Activated T-helper 17 cell treated with anti-CD3 and anti-CD28 coated beads, Interleukin-2, amount 50 U/mL, for 72 hours (primary cell): ENCODE data around the gene DNMT3B. TPM values are rescaled to one million over a fixed set of nuclear protein-coding genes. Genes with fewer than 3 reads are reported as not detected.
"Not testable (repeated sequence)": the region's sequence is repeated elsewhere in the genome, so short reads cannot be mapped to it uniquely, and the experiment has no call there.

ENCODE experiments used
- ATAC-seq: fragments of 150-1000 bp; cut with Tn5 transposase; replicated peaks from 2 replicates; pipeline ENCODE4 v1.10.0; 2021; ENCODE audit warnings: mild to moderate bottlenecking, moderate library complexity
- H3K27ac Mint-ChIP-seq: one replicate; pipeline ENCODE4 v1.8.0; 2022; ENCODE audit warnings: mixed read lengths
- H3K27me3 Mint-ChIP-seq: one replicate; pipeline ENCODE4 v1.8.0; 2022; ENCODE audit warnings: mixed read lengths
- H3K36me3 Mint-ChIP-seq: one replicate; pipeline ENCODE4 v1.8.0; 2022; ENCODE audit warnings: low read depth, mild to moderate bottlenecking, mixed read lengths
- H3K4me1 Mint-ChIP-seq: one replicate; pipeline ENCODE4 v1.8.0; 2022; ENCODE audit warnings: mixed read lengths
- H3K4me3 Mint-ChIP-seq: one replicate; pipeline ENCODE4 v1.8.0; 2022; ENCODE audit warnings: mild to moderate bottlenecking, mixed read lengths
- H3K9me3 Mint-ChIP-seq: one replicate; pipeline ENCODE4 v1.8.0; 2022; ENCODE audit warnings: mixed read lengths
- total RNA-seq, 2 donors: library from RNA; stranded (reverse); gene quantifications; one replicate each; pipeline ENCODE4 v1.2.3, GENCODE V29; 2022

DNMT3B gene
- total RNA-seq, result under 1 TPM; 0.16 to 0.99 TPM

DNA sequence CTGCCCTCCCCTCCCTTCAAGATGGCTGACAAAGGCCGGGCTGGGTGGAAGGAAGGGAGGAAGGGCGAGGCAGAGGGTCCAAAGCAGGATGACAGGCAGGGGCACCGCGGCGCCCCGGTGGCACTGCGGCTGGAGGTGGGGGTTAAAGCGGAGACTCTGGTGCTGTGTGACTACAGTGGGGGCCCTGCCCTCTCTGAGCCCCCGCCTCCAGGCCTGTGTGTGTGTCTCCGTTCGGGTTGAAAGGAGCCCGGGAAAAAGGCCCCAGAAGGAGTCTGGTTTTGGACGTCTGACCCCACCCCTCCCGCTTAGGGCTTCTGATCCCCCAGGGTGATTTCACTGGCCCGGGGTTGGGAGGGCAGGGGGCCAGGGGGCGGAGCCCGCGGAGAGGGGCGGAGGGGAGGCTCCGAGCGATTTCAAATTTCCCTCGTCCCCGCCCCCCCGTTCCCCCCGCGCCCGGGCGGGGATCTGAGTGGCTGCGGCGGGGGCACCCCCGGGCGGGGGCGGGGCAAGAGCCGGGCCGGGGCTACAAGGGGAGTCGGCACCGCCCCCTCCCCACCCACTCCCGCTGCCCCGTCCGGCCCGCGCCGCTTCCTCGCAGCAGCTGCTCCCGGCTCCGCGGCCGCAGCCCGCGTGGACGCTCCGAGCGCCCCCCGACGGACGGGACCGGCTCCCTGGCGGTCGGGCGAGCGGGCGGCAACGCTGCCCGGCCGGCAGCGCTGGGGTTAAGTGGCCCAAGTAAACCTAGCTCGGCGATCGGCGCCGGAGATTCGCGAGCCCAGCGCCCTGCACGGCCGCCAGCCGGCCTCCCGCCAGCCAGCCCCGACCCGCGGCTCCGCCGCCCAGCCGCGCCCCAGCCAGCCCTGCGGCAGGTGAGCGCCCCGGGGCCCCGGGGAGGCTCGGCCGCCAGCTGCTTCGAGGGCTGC lies at the start of gene DNMT3B:
Gene DNMT3B (plus strand): TSS at position 555 of the 923 bp plus-strand sequence. CDS start 17,939 bp downstream, outside the sequence.
- Mint-ChIP-seq H3K4me3 (peak within 1 kb of the TSS; percentile 81), H3K27ac (peak within 1 kb of the TSS; percentile 79), H3K36me3 (no peaks in the 10 kb centered on the region), H3K9me3 (no peaks in the 10 kb centered on the region), H3K27me3 (no peaks in the 10 kb centered on the region), H3K4me1 (peaks cover 5% of the 10 kb centered on the region)
- peak; percentile 74 for ATAC-seq

DNA sequence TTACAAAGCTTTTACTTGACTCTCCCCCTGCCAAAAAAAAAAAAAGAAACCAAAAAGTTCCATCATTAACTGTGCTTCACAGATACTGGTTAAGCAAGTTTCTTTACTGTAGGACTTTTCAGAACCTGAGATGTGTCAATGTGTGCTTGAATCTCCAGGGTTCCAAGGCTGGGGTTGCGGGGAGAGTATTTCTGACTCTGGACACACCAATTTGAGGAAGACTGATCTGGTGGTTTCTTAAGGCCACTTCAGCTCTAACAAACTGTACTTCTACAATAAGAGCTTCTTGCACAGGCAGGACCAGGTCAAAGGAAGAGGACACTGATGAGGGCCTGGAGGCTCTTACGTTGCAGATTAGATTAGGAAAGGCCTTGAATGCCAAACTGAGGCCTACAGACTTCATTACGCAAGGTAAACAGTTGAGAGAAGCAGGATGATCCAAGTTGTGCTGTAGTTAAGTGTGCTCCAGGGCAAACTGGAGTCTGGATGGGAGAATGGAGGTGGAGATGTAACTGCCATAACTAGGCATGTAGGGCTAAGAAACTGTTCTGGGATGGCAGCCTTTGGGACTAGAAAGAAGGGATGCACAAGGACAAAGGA lies 43.3 kb upstream of the DNMT3B start:
- Mint-ChIP-seq H3K27me3 (no peaks in the 10 kb centered on the region), H3K4me3 (no peak overlapping the region), H3K9me3 (no peaks in the 10 kb centered on the region), H3K4me1 (no peaks in the 10 kb centered on the region), H3K36me3 (peaks cover 41% of the 10 kb centered on the region), H3K27ac (peak overlapping the region; percentile 40)
- ATAC-seq, result no peak

DNA sequence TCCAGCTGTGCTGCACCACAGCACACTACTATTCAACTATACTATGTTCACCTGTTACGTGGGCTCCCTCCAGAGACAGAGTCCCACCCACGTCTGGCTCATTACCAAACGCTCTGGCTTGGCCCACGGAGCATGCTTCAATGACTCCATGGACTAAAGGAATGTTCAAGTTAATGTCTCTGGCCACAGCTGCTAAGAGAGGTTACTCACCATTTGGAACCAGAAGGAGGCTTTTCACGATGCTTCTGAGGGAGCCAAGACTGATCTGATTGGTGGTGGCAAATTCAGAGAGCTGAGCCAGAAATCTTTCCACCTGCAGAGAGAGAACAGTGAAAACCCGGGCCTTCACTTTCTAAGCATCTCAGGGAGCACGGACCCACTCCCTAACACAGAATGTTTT lies 34.5 kb upstream of the DNMT3B start:
- H3K4me3 Mint-ChIP-seq, result no peak overlapping the region
- H3K36me3 Mint-ChIP-seq, result peaks cover 49% of the 10 kb centered on the region
- no peaks in the 10 kb centered on the region for H3K27me3 Mint-ChIP-seq
- no peak for ATAC-seq
- no peak overlapping the region for H3K27ac Mint-ChIP-seq
- peaks cover 7% of the 10 kb centered on the region for H3K4me1 Mint-ChIP-seq
- no peaks in the 10 kb centered on the region for H3K9me3 Mint-ChIP-seq

DNA sequence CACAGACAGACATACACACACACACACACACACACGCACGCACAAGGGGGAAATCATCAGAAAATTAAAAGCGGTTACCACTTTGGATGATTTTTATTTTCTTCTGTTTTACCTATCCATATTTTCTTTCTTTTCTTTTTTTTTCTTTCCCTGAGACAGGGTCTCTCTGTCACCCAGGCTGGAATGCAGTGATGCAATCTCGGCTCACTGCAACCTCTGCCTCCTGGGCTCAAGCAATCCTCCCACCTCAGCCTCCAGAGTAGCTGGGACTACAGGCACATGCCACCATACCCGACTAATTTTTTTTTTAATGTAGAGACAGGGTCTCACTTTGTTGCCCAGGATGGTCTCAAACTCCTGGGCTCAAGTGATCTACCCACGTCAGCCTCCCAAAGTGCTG lies 33.8 kb upstream of the DNMT3B start:
- not testable (repeated sequence) for H3K27me3 Mint-ChIP-seq, H3K9me3 Mint-ChIP-seq
- peak overlapping the region; percentile 9 for H3K27ac Mint-ChIP-seq

DNA sequence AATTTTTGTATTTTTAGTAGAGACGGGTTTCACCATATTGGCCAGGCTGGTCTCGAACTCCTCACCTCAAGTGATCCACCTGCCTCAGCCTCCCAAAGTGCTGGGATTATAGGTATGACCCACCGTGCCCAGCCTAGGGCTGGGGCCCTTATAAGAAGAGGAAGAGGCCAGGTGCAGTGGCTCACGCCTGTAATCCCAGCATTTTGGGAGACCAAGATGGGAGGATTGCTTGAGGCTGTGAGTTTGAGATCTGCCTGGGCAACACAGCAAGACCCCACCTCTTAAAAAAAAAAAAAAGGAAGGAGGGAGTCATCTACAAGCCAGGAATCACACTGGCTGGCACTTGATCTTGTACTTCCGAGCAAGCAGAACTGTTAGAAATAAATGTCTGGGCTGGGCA lies 32.9 kb upstream of the DNMT3B start:
- not testable (repeated sequence) for H3K4me3 Mint-ChIP-seq, H3K27me3 Mint-ChIP-seq, H3K27ac Mint-ChIP-seq, H3K9me3 Mint-ChIP-seq, ATAC-seq, H3K4me1 Mint-ChIP-seq
- peaks cover 49% of the 10 kb centered on the region for H3K36me3 Mint-ChIP-seq

More for the DNA sequence above, 33.8 kb upstream of the DNMT3B start:
- H3K36me3 Mint-ChIP-seq, result peaks cover 49% of the 10 kb centered on the region
- ATAC-seq, H3K4me3 Mint-ChIP-seq, H3K4me1 Mint-ChIP-seq: not testable (repeated sequence)

DNA sequence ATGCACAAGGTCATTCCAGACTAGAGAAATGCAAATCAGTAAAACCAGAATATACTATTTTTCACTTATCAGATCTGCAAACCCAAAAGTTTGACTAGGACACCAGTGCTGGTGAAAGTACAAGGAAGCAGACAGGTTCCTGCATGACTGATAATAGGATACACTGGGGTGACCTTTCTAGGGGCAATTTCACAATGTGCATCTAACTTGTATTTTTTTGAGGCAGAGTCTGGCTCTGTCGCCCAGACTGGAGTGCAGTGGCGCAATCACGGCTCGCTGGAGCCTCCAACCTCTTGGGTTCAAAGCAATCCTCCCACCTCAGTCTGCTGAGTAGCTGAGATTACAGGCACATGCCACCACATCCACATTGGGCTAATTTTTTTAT lies 30.3 kb upstream of the DNMT3B start:
- H3K9me3 Mint-ChIP-seq, result no peaks in the 10 kb centered on the region
- H3K27me3 Mint-ChIP-seq, result no peaks in the 10 kb centered on the region
- peaks cover 12% of the 10 kb centered on the region for H3K4me1 Mint-ChIP-seq
- peaks cover 27% of the 10 kb centered on the region for H3K36me3 Mint-ChIP-seq
- H3K4me3 Mint-ChIP-seq, result no peak overlapping the region
- H3K27ac Mint-ChIP-seq, result peak overlapping the region; percentile 14
- no peak for ATAC-seq

DNA sequence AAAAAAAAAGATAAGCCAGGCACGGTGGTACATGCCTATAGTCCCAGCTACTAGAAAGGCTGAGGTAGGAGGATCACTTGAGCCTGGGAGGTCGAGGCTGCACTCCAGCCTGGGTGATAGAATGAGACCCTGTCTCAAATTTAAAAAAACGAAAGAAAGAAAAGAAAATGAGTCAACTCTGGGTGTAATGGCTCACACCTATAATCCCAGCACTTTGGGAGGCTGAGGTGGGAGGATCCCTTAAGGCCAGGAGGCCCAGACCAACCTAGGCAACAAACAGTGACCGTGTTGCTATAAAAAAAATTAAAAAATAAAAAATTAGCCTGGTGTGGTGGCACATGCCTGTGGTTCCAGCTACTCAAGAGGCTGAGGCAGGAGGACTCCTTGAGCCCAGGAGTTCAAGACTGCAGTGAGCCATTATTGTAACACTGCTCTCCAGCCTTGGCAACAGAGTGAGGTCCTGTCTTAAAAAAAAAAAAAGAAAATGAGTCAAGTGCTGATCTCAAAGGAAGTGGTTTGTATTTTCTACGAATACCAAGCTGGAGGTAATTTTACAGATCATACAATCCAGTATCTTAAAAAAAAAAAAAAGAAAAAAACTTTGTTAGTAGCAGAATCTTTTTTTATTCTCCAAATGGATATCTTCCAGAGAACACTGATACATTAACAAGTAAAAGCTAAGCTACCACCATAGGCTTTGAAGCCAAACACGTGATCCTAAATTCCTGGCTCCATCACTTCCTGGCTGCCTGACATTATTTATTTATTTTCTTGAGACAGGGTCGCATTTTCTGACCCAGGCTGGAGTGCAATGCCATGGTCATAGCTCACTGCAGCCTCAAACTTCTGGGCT lies 24.6 kb upstream of the DNMT3B start:
- ATAC-seq, result peak; percentile 89
- Mint-ChIP-seq H3K27me3 (no peaks in the 10 kb centered on the region), H3K4me1 (peaks cover 10% of the 10 kb centered on the region), H3K36me3 (no peaks in the 10 kb centered on the region), H3K9me3 (no peaks in the 10 kb centered on the region), H3K4me3 (peak overlapping the region; percentile 46), H3K27ac (peak overlapping the region; percentile 77)

DNA sequence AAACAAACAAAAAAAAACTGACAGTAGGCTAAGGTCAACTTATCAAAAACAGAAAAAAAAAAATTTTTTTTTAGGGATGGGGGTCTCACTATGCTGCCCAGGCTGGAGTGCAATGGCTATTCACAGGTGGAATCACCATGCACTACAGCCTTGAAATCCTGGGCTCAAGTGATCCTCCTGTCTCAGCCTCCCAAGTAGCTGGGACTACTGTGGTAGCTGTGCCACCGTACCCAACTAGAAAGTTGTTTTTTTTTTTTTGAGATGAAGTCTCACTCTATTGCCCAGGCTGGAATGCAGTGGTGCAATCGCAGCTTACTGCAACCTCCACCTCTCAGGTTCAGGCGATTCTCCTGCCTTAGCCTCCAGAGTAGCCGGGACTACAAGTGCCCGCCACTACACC lies 21.0 kb upstream of the DNMT3B start:
- Mint-ChIP-seq H3K27me3 (no peaks in the 10 kb centered on the region), H3K9me3 (no peaks in the 10 kb centered on the region), H3K4me1 (peaks cover 5% of the 10 kb centered on the region), H3K27ac (no peak overlapping the region), H3K4me3 (no peak overlapping the region), H3K36me3 (no peaks in the 10 kb centered on the region)
- ATAC-seq, result no peak

DNA sequence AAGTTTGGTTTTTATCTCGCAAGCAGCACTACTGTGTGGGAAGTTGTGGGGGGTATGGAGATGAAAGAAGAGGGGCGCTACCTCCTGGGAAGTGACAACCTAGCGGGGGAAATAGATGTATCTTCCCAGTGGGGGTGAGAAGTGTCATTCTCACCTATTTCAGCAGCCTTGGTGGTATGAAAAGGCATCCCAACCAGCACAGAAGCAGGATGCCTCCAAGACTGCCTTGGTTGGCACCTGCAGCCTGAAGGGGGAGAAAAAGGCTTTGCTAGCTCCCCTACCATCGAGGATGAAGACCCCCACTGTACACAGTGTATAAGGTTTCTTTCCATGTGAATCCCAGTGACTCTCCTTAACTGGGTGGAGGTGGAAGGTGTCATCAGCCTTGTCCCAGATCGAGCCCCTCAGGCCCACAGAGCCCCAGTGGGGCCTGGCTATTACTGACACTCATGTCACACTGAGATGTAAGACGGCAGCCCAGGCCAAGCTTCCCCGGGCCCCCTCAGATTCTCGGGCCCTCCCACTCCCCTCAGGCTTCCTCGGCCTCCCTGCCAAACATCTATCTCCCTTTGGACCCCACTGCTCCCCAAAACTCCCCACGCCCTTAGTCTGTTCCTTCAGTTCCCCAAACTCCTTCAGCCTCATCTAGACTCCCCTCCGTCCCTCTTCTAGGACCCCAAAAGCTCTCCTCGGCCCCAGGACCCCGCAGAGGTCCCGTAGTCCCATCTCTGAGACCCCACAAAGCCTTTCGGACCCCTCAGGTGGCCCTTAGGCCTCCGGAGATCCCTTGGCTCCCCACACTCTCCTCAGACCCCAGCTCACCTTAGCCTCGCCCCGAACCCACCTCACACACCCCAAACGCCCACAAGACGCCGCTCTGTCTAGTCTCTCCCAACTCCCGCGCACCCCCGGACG lies 19.6 kb upstream of the DNMT3B start:
- H3K9me3 Mint-ChIP-seq, result no peaks in the 10 kb centered on the region
- ATAC-seq, result no peak
- H3K36me3 Mint-ChIP-seq, result no peaks in the 10 kb centered on the region
- peak overlapping the region; percentile 97 for H3K4me3 Mint-ChIP-seq
- peaks cover 5% of the 10 kb centered on the region for H3K4me1 Mint-ChIP-seq
- H3K27ac Mint-ChIP-seq, result peak overlapping the region; percentile 98
- H3K27me3 Mint-ChIP-seq, result no peaks in the 10 kb centered on the region

DNA sequence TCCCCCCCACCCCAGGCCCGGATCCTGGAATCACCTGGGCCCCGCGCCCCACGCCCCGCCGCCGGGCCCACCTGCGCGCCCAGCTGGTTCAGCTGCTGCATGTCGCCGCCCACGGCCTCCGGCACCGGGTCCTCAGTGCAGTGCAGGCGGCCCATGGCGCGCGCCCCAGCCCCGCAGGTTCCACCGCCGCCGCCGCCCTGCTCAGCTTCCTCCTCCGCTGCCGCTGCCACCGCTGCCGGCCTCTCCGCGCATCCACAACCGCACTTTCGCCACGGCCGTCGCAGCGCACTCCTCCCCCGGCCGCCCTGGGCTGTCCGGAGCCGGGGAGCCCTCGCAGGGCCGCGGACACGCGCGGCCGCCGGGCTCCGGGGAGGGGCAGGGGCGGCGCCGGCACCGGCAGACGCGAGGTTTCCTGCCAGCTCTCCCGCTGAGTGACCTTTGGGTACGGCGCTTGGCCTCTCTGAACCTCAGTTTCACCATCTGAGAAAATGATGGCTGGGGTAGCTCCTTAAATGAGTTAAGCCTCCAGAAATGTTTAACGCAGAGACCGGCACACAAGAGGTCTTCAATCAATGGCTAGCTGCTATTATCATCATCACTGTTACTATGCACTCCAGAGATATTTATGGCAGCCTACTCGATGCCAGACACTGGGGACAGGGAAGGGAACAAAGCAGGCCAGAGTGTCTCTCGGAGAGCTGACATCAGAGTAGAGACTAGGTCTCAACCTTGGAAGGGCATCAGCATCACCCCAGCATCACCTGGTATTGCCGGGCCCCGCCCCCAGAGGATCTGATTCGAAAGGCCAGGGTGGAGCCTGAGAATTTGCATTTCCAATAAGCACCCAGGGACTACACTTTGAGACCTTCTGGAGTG lies 18.7 kb upstream of the DNMT3B start, which contains the start of gene COMMD7:
Gene COMMD7 (minus strand): TSS at position 231 of the 876 bp plus-strand sequence. CDS start 76 bp downstream, at position 155.
- H3K9me3 Mint-ChIP-seq, result no peaks in the 10 kb centered on the region
- H3K36me3 Mint-ChIP-seq, result no peaks in the 10 kb centered on the region
- peak within 1 kb of the TSS; percentile 97 for H3K4me3 Mint-ChIP-seq
- ATAC-seq, result peak; percentile 91
- H3K27ac Mint-ChIP-seq, result peak within 1 kb of the TSS; percentile 98
- no peaks in the 10 kb centered on the region for H3K27me3 Mint-ChIP-seq
- H3K4me1 Mint-ChIP-seq, result peaks cover 5% of the 10 kb centered on the region

DNA sequence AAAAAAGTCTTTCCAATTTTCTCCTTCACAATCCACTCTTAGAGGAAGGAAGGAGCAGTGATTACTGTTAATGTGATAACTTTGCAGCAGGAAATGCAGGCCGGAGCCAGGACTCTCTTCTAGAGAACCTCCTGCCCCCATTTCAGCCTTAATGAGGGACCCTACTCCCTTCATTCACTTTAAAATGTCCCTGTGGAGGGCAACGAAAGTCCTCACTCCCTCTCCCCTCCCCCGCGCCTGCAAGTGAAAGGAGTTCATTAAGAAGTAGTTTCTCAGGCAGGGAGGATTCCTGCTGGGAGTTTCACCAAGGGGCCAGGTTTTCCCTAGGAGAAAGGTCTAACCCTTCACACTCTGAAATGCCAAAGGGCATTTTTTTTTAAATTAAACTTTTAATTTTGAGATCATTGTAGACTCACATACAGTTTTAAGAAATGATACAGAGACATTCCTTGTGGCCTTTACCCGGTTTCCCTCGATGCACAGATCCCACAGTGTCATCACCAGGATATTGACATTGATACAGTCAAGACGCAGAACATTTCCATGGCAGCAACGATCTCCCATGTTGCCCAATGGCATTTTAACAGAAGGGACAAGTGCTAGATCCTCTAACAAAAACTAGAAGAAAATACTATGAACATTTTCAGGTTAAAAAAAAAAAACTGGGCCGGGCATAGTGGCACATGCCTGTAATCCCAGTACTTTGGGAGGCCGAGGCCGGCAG lies 12.1 kb upstream of the DNMT3B start:
- Mint-ChIP-seq H3K27ac (no peak overlapping the region), H3K4me3 (no peak overlapping the region), H3K4me1 (no peaks in the 10 kb centered on the region), H3K36me3 (no peaks in the 10 kb centered on the region), H3K9me3 (no peaks in the 10 kb centered on the region), H3K27me3 (no peaks in the 10 kb centered on the region)
- ATAC-seq, result no peak

DNA sequence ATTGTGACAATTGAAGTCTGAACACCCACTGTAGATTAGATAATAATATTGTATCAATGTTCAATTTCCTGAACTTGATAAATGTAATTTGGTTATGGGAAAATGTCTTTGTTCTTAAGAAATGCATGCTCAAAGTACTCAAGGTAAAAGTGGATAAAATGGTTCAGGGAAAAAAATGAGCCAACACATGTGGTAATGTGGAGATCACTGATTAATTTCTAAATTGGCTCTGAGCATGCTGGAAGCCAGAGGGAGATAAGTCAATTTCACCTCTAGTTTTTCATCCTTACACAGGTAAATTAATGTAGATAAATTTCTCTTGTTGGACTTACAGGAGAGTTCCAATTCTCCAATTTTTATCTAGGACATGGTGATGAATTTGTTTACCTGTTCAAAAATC lies 10.9 kb upstream of the DNMT3B start:
- Mint-ChIP-seq H3K9me3 (no peaks in the 10 kb centered on the region), H3K4me1 (no peaks in the 10 kb centered on the region), H3K27ac (no peak overlapping the region), H3K4me3 (no peak overlapping the region), H3K27me3 (no peaks in the 10 kb centered on the region), H3K36me3 (no peaks in the 10 kb centered on the region)
- ATAC-seq, result no peak
